ENCODE data around the gene UQCR10.

UQCR10 gene

DNA sequence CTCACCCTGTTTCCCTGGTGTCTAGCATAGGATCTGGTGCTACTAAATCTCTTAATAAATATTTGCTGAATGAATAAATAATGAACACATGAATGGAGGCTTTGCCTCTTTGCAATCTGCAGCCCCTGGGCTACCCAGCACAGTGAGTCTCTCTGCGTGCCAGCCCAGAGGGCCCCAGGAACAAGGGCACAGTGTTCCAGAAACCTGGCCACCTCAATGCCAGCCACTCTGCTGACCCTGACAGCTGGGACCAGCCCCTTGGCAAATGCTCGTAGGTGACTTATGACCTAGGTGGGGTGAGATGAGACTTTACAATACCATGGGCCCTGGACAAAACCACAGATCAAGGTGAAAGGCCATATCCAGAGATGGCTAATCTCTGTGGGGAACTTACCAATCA is 31.6 kb downstream of the UQCR10 start:
- DNase-seq (ENCODE audit: low spot score): no peak

DNA sequence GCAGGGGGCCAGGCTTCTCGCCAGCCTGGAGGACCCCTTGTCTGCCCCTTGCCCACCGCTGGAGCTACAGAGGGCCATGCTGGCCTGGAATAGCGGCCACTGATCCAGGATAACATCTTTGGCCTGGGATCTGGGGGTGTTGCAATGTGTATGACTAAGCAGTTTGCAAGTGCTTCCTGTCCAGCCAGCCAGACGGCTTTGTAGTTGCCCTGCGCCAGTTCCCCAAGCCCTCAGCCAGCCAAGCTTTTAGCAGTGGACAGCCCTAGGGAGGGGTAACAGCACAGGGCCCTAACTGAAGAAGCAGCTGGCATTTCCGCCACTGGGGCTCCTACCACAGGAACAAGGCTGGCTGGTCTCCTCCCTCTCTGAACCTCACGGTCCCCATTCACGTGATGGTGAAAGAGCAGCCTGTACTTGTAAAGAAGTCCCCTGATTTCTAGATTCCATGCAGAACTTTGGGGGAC is 32.1 kb downstream of the UQCR10 start:
- DNase-seq (ENCODE audit: low spot score): peak; percentile 70

DNA sequence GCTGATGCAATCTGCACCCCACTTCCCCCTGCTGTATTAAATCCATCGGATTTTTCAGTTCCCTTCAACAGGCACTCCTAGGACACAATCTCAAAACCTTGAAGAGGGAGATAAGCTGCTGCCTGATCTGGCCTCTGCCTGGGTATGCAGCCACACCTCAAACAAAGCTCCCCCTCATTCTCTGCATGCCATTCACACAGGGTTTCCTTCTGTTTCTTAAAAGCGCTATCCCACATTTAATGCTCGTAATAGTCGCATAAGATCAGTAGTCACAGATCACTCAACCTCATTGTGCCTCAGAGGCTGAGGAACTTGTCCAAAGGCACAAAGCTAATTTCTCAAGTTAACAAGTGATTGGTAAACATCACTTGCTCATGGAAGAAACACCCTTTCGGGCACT is 34.0 kb downstream of the UQCR10 start:
- no peak for DNase-seq (ENCODE audit: low spot score)

DNA sequence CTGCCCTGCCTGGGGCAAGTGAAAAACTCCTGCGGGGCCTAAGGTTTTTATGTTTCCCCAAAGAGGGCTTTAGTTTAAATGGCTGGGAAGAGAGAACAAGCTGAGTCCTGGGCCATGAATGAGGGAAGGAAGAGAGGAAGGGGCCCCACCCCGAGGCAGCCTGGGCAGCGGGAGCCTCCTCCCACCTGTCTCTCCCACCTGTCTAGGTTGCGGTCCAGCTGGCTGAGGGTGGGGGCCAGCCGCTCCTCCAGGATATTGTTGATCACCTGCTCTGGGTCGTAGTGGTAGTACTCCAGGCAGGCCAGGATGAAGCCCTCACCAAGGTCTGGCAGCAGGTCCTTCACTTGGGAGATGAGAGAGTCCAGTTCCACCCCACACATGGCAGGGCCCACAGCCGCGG is 34.6 kb downstream of the UQCR10 start:
- DNase-seq (ENCODE audit: low spot score): no peak

DNA sequence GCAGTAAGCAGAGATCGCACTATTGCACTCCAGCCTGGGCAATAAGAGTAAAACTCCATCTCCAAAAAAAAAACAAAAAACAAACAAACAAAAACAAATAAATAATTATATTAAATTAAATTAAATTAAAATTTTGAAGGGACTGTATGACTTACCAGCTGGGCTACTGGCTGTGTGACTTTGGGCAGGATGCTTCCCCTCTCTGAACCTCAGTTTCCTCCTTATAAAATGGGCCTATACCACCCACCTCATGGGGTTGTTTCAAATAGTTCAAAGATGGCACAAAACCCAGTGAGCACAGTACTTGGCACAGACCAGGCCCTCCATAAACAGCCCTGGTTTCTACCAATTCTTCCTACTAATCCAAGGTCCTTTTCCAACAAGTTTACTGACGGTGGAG is 36.0 kb downstream of the UQCR10 start:
- DNase-seq (ENCODE audit: low spot score): no peak

DNA sequence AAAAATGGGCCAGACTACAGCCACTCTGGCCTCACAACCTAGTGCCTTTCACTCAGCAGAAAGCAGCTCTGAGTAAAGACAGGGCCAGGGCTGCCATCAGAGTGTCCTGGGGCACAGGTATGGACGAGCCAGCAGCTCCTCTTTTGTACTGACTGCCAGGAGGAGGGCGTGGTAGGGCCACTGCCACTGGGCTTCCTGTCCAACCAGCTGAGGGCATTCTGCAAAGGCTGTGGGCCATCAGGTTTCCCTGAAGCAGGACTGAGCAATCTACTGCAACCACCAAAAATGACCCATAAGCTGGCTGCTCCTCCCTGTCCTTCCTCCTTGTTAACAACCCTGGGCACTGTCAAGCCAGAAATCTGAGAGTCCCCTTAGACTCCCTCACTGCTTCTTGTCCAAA is 37.8 kb downstream of the UQCR10 start:
- DNase-seq (ENCODE audit: low spot score): no peak

DNA sequence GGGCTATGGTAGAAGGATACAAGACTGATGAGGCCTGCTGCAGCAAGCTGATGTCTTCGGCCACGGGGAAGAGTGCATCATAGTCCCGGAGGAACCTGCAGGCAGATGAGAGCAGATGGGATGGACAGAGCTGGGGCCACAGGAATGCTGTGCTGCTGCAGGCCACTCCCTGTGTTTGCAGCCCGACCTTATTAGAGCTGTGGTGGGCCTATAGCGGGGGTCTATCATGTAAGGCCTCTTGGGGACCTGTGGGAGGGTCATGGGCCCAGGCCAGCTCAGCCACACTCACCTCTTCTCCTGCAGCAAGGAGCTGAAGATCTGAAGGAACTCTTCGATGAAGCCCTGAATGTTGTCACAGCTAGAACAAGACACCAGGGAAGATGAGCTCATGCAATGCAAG is 39.0 kb downstream of the UQCR10 start:
- DNase-seq (ENCODE audit: low spot score): no peak

DNA sequence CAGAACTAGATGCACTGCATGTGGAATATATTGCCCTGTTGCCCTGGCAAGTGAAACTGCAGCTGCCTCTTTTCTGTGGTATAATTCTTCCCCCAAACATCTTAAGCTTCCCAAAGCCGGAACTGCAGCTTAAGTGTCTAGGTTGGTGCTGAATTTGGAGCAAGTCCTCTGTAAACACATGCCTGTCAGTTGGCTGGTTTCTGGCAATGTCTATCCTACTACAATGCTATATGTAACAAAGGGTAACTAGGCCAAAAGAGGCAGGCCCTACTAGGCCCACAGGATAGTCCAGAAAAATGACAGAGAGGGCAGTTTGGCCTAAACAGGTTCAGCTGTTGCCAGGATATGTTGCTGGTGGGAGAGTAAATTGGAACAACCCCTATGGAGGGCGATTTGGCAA is 43.0 kb downstream of the UQCR10 start:
- DNase-seq (ENCODE audit: low spot score): no peak

DNA sequence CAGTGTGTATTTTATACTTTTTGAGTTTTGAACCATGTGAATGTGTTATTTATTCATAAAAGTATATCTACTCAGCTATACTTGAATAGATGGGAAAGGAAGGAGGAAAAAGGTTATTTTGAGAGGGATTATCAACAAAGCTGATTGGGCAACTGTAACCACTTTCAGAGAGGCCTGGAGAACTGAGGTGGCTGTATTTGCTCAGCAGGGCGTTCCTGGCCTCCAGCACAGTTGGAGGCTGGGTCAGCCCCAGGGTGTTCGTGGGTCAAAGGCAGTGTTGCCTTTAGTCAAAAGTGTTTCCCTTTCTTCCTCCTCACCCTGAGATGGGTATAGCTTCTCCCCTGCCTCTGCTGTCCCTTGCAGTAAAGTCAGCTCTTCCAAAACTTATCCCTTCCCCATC is 44.2 kb downstream of the UQCR10 start:
- DNase-seq (ENCODE audit: low spot score): no peak

DNA sequence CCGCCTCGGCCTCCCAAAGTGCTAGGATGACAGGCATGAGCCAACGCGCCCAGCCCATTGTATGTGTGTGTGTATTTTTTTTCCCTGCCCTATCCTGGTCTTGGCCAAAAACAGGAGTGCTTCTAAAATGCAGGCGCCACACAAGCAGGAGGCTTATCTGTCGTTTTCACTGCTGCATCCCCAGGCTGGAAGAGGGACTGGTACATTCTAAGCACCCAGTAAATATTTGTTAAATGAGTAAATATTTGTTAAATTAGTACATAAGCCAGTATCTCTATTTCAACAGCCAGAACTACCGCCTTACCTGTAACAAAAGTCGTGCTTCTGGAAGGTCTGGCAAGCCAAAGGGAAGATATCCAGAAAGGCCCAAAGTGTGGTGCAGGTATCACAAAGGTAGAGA is 46.0 kb downstream of the UQCR10 start:
- no peak for DNase-seq (ENCODE audit: low spot score)

DNA sequence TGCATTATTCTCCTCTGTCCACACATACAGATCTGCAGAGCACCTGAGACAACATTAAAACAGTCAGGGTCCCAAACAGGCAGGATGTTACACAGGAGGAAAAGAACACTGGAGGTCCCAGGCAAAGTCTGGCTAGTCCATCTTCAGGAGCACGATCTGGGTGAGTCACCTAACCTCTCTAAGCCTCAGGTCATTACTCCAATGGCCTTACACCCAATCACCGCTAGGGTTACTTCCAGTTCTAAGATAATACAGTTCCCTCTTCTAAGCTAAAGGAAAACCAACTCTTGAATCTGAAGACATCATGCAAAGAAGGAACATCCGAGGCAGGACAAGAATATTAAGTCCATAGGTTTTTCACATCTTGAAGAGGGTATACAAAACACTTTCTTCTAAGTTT is 46.4 kb downstream of the UQCR10 start:
- no peak for DNase-seq (ENCODE audit: low spot score)

DNA sequence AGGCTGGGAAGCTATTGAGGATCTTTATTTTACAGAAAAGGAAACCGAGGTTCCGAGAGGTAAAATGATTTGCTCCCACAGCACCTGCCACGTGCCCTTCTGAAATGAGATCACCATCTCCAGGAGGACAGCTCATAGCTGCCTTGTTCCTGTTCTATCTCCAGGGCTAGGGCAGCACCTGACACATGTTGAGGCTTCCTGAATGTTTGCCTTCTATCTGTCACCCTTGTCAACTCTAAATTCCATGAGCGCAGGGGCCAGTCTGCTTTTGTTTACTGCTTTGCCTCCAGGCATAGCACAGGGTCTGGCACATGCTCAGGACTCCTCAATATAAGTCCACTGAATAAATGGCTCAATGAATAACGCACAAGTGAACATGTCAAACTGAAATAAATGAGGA is 46.8 kb downstream of the UQCR10 start:
- DNase-seq (ENCODE audit: low spot score): no peak

DNA sequence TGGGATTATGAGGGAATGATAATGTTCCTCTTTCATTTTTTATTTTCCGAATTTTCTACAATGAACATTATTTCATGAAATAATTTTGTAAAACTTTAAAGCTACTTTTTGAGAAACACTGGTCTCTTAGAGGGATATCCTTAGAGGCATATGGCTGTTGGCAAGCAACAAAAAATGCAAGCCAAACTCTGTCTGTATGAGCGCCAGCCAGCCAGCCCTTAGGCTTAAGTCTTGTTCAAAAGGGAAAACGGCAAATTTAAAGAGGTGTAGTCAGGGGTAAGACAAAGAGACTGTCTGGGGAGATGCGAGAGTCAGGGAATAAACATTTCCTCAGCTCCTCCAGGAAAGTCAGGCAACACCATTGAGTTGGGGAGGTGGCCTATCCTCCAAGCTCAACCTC is 48.4 kb downstream of the UQCR10 start:
- no peak for DNase-seq (ENCODE audit: low spot score)

DNA sequence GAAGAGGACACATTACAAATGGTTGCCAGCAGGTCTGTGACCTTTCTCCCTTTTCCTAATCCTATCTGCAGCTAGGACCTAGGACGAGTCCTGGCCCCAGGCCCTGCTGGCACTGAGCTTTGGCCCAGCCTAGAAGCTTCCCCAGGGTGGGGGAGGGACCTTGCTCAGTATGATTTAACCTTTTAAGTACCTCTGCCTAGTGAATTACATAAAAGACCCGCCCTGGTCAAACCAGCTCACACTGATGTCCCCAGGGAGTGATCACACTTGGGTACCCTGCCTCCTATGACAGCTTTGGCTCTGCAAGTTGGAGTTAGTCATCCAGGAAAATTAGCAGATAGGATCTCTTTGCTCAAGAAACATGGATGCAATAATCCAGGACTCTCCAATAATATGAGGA is 49.0 kb downstream of the UQCR10 start:
- DNase-seq (ENCODE audit: low spot score): no peak

DNA sequence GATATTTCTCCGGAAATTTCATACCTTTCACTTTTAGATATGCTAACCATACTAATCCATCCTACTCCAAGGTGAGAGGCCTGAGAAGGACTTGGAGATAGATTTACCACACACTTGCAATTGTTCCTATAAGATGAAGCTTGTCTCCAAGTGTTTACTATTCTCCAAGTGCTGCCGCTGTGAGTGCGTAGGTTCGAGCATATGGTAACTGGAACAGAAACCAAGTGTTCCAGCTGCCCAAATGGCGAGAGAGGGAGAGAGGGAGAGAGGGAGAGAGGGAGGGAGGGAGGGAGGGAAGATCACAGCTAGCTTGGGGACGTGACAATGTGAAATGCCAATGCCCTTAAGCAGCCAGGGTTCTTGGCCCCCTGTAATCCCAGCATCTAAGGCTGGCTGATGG is 49.4 kb downstream of the UQCR10 start:
- no peak for DNase-seq (ENCODE audit: low spot score)

DNA sequence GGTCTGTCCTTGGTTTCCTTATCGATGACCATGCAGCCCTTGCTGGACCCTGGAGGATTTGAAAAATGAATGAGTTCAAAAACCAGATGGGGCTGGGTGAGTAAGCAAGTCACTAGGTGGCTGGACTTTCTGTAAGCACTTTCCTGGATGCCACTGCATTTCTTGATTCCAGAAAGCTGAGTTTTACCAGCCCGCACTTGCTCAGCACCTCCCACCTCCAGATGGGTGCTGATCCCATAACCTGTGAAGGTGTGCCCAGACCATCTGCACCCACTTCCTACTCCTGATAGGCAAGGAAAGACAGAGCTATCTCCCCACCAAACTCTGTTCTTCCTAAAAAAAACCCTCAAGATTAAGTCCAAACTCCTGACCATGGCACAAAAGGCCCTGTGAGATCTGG is 49.8 kb downstream of the UQCR10 start:
- no peak for DNase-seq (ENCODE audit: low spot score)

DNA sequence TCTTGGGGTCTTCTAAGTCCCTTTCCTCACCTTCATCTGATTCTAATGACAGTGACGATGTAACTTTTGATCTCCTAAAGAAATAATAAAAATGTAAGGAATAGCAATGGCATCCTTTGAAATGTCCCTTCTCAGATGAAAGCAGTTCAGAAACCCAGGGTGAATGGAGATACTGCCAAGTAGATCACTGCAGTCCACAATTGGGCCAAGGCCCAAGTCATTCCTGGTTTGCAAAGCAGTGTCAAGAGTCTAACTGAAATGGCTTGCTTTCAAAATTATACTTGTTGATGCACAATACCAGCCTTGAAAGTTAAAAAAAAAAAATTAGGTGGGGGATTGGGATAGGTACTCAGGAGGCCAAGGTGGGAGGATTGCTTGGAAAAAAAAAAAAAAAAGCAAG is 50.6 kb downstream of the UQCR10 start:
- DNase-seq (ENCODE audit: low spot score): no peak

DNA sequence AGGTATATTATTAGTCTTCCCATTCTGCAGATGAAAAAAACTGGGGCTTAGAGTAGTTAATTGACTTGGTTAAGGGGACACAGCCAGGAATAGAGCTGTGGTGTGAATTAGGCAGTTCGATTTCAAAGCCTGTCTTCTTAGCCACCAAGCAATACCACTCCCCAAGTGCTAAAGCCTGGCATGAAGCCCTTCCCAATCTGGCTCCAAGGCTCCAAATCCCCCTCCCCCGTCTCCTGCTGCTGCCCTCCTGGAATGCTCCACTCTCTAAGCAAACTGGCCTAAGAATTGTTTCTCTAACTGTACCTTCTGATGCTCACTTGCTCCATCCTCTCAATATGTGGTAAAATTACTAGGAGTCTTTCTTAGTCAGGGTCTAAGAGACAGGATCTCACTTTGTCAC is 52.3 kb downstream of the UQCR10 start:
- no peak for DNase-seq (ENCODE audit: low spot score)
